ENCODE measurements around the gene ANO5.

- no peak for TF ChIP-seq CTCF (IDR thresholded peaks at IDR 0.05)
- TF ChIP-seq POLR2AphosphoS5 (IDR thresholded peaks at IDR 0.05), result no peak
- TF ChIP-seq POLR2A (IDR thresholded peaks at IDR 0.05), result no peak
These were observed at the start of gene ANO5 for GRCh38 chr11:22192642-22193347.
